Nasal cavity respiratory epithelium epithelial cell of viscerocranial mucosa (primary cell): ENCODE data around the gene FAAP20. TPM values are rescaled to one million over a fixed set of nuclear protein-coding genes. Genes with fewer than 3 reads are reported as not detected.

Source experiments
- total RNA-seq: library from RNA; depleted of rRNA; stranded (reverse); fragments of >200 nt; gene quantifications from 2 replicates; pipeline ENCODE4 v1.2.3, GENCODE V29; 2014

Gene FAAP20
- 22.2 and 24.6 TPM in 2 replicates for total RNA-seq

GRCh38 chr1:2194319-2194897 is at the start of gene FAAP20:
FAAP20 (minus strand) TSS chr1:2194772; CDS start chr1:2194749, 23 bp downstream.

GRCh38 chr1:2228157-2228594 is 33.6 kb upstream of the FAAP20 start, which contains the start of gene SKI:
SKI (plus strand) TSS chr1:2228319; CDS start chr1:2228767, 448 bp downstream.

Other genes starting within 250 kb of the FAAP20 start
- gene CFAP74, start 191.0 kb downstream of the FAAP20 start, total RNA-seq: 0.07 TPM in 1 of 2 replicates, not detected in the other
- not detected in 2 replicates for gene GABRD, start 175.4 kb downstream of the FAAP20 start, total RNA-seq
- gene PRKCZ, start 144.4 kb downstream of the FAAP20 start, total RNA-seq: 33.8 and 42.1 TPM in 2 replicates
- gene SKI, start 33.5 kb upstream of the FAAP20 start, total RNA-seq: 14.4 and 37.7 TPM in 2 replicates
- 3.8 and 16.8 TPM in 2 replicates for gene MORN1, start 196.8 kb upstream of the FAAP20 start, total RNA-seq
- 67.3 and 76.7 TPM in 2 replicates for gene RER1, start 197.1 kb upstream of the FAAP20 start, total RNA-seq
- gene PEX10, start 217.8 kb upstream of the FAAP20 start, total RNA-seq: 32.5 and 34.0 TPM in 2 replicates